Motor neuron (in vitro differentiated cells): Measurements from ENCODE around the gene PHKG1. TPM values are rescaled to one million over a fixed set of nuclear protein-coding genes. Genes with fewer than 3 reads are reported as not detected.
"Not testable (repeated sequence)": the region's sequence is repeated elsewhere in the genome, so short reads cannot be mapped to it uniquely, and the experiment has no call there.

Source experiments
- ATAC-seq, 8 experiments: fragments of 200-7000 bp; cut with Tn5 transposase; replicated peaks in 6 of 8; 2 replicates each; pipeline ENCODE4 v1.8.0; 2021; ENCODE audit warnings: mild to moderate bottlenecking in 8 of 8, moderate library complexity in 8 of 8
- H3K27ac ChIP-seq, 2 donors: fragments of 250-450 bp; sonication (Bioruptor Pico); 2 replicates each; pipeline ENCODE4 v1.9.0; 2021; ENCODE audit warnings: antibody characterized with exemption in 2 of 2, mild to moderate bottlenecking in 2 of 2, moderate library complexity in 1 of 2
- H3K4me1 ChIP-seq, 2 donors: fragments of 250-450 bp; sonication (Bioruptor Pico); replicated peaks in 1 of 2; 2 replicates each; pipeline ENCODE4 v1.6.1; 2021; ENCODE audit warnings: antibody characterized with exemption in 2 of 2, mild to moderate bottlenecking in 2 of 2, moderate library complexity in 1 of 2
- H3K4me3 ChIP-seq, 5 donors: fragments of 250-450 bp; sonication (Bioruptor Pico); 2 replicates each; pipeline ENCODE4 v1.9.0; 2021; ENCODE audit warnings: antibody characterized with exemption in 5 of 5, mild to moderate bottlenecking in 5 of 5, moderate library complexity in 4 of 5
- WGBS, 10 experiments: fragments of 450-650 bp; shearing (Covaris generic); methylation state at CpG; one replicate each; pipeline ENCODE4 v1.0.0; 2022; 5-methylcytosine and 5-hydroxymethylcytosine counted together
- in situ Hi-C, 9 experiments: fragments of 400-800 bp; cut with MboI; loops; one replicate each; pipeline ENCODE4 v1.15.0; 2021; ENCODE audit warnings: low sequenced_read_pairs in 9 of 9, low pct_unique_long_range_greater_than_20kb in 2 of 9; ENCODE audit not compliant: unreplicated experiment in 9 of 9
- total RNA-seq, 8 experiments: library from RNA; unstranded; fragments of 300-600 nt; gene quantifications; 2 replicates each; pipeline versions ENCODE4 v1.2.3 to v1.2.4, GENCODE V29; 2022

PHKG1 gene
- total RNA-seq, 8 experiments from 2014 or later = 0.42 to 3.9 (median 1.2) TPM

GRCh38 chr7:56079450-56080185 is 13.1 kb downstream of the PHKG1 start:
- ATAC-seq = peak in 6 of 8 experiments; percentile 37 to 84 (median 65)
- no peaks in the 10 kb centered on the region for H3K4me1 ChIP-seq
- WGBS, 10 experiments = 10 to 100% (median 85%) methylated on average over 1 to 9 of the region's 12 CpGs; no CpG with 5 or more reads in 1 of the 10 experiments
- H3K27ac ChIP-seq = peak overlapping the region in 1 of 2 donors; percentile 62
- no peak overlapping the region for H3K4me3 ChIP-seq
- in situ Hi-C loops = loop anchor here in 1 of 9 experiments (25.0 kb wide), 1 partner anchor 442 kb away; no protein-coding TSS in a partner anchor

GRCh38 chr7:56078196-56078595 is 14.6 kb downstream of the PHKG1 start:
- no peak for ATAC-seq
- Histone ChIP-seq H3K4me1 (no peaks in the 10 kb centered on the region), H3K27ac (no peak overlapping the region), H3K4me3 (no peak overlapping the region)
- WGBS, 10 experiments = 100% methylated on average over 1 to 3 of the region's 16 CpGs; no CpG with 5 or more reads in 8 of the 10 experiments
- in situ Hi-C loops = loop anchor here in 1 of 9 experiments (25.0 kb wide), 1 partner anchor 441 kb away; no protein-coding TSS in a partner anchor

GRCh38 chr7:56077681-56078080 is 15.1 kb downstream of the PHKG1 start:
- Histone ChIP-seq H3K27ac (no peak overlapping the region), H3K4me3 (no peak overlapping the region), H3K4me1 (no peaks in the 10 kb centered on the region)
- in situ Hi-C loops = loop anchor here in 1 of 9 experiments (25.0 kb wide), 1 partner anchor 440 kb away; no protein-coding TSS in a partner anchor
- WGBS, 10 experiments = 100% methylated on average over 1 to 2 of the region's 3 CpGs; no CpG with 5 or more reads in 6 of the 10 experiments
- no peak for ATAC-seq

GRCh38 chr7:56074371-56074791 is 18.4 kb downstream of the PHKG1 start:
- peak; percentile 75 to 99 (median 92) for ATAC-seq
- Histone ChIP-seq H3K4me3 (no peak overlapping the region), H3K4me1 (no peaks in the 10 kb centered on the region), H3K27ac (peak overlapping the region in 1 of 2 donors; percentile 52)
- in situ Hi-C loops = loop anchor here in 1 of 9 experiments (25.0 kb wide), 1 partner anchor 437 kb away; no protein-coding TSS in a partner anchor
- 0 to 63% (median 30%) methylated on average over 1 to 16 of the region's 19 CpGs; no CpG with 5 or more reads in 2 of the 10 experiments for WGBS, 10 experiments

GRCh38 chr7:56066376-56066775 is 26.4 kb downstream of the PHKG1 start:
- WGBS, 10 experiments = 80 to 100% (median 97%) methylated on average over 1 to 9 of the region's 13 CpGs; no CpG with 5 or more reads in 4 of the 10 experiments
- in situ Hi-C loops = loop anchor here in 1 of 9 experiments (25.0 kb wide), 1 partner anchor 429 kb away; no protein-coding TSS in a partner anchor
- ATAC-seq = not testable (repeated sequence)

GRCh38 chr7:56063882-56064625 is 28.7 kb downstream of the PHKG1 start, which contains the start of gene SUMF2:
Gene SUMF2, plus strand, starts transcription at chr7:56064286. Its CDS starts 26 bp downstream, at chr7:56064312.
- ATAC-seq = peak; percentile 85 to 97 (median 96)
- H3K4me3 ChIP-seq = peak within 1 kb of the TSS; percentile 59 to 94 (median 62)
- in situ Hi-C loops = loop anchor here in 1 of 9 experiments (25.0 kb wide), 1 partner anchor 427 kb away; no protein-coding TSS in a partner anchor
- H3K27ac ChIP-seq = peak within 1 kb of the TSS; percentile 70 to 83
- peaks cover 3 to 5% of the 10 kb centered on the region in 2 donors for H3K4me1 ChIP-seq
- 0 to 20% (median 4%) methylated on average over 2 to 24 of the region's 49 CpGs for WGBS, 10 experiments

More at GRCh38 chr7:56066376-56066775, 26.4 kb downstream of the PHKG1 start:
- not testable (repeated sequence) for H3K27ac ChIP-seq, H3K4me1 ChIP-seq, H3K4me3 ChIP-seq

- WGBS, 10 experiments = 48 to 94% (median 76%) methylated on average over 3 to 7 of the region's 7 CpGs
- H3K4me1 ChIP-seq = peaks cover 3 to 5% of the 10 kb centered on the region in 2 donors
- in situ Hi-C loops = loop anchor here in 1 of 9 experiments (25.0 kb wide), 1 partner anchor 426 kb away; no protein-coding TSS in a partner anchor
- ATAC-seq = no peak
- peak overlapping the region in 1 of 2 donors; percentile 83 for H3K27ac ChIP-seq
- peak overlapping the region in 1 of 5 donors; percentile 59 for H3K4me3 ChIP-seq
These were observed 29.3 kb downstream of the PHKG1 start for GRCh38 chr7:56063500-56063881.

GRCh38 chr7:56062382-56062781 is 30.4 kb downstream of the PHKG1 start:
- H3K4me3 ChIP-seq = no peak overlapping the region
- no peak overlapping the region for H3K27ac ChIP-seq
- in situ Hi-C loops = loop anchor here in 1 of 9 experiments (25.0 kb wide), 1 partner anchor 425 kb away; no protein-coding TSS in a partner anchor

GRCh38 chr7:56053993-56054392 is 38.8 kb downstream of the PHKG1 start:
- 70 to 100% (median 80%) methylated on average over 1 to 2 of the region's 2 CpGs; no CpG with 5 or more reads in 1 of the 10 experiments for WGBS, 10 experiments

More at GRCh38 chr7:56062382-56062781, 30.4 kb downstream of the PHKG1 start:
- WGBS, 10 experiments = 44 to 100% (median 86%) methylated on average over 1 to 2 of the region's 2 CpGs; no CpG with 5 or more reads in 2 of the 10 experiments
- ATAC-seq = no peak
- H3K4me1 ChIP-seq = peaks cover 3 to 5% of the 10 kb centered on the region in 2 donors

GRCh38 chr7:56053379-56053778 is 39.4 kb downstream of the PHKG1 start:
- ATAC-seq = no peak
- WGBS, 10 experiments = 62 to 100% (median 86%) methylated on average over 1 to 8 of the region's 9 CpGs; no CpG with 5 or more reads in 2 of the 10 experiments
- H3K4me1 ChIP-seq = peaks cover 19% of the 10 kb centered on the region in 2 donors
- no peak overlapping the region for H3K4me3 ChIP-seq
- in situ Hi-C loops = loop anchor here in 1 of 9 experiments (25.0 kb wide), 1 partner anchor 416 kb away; no protein-coding TSS in a partner anchor
- no peak overlapping the region for H3K27ac ChIP-seq

More at GRCh38 chr7:56053993-56054392, 38.8 kb downstream of the PHKG1 start:
- H3K4me1 ChIP-seq = peaks cover 19% of the 10 kb centered on the region in 2 donors
- no peak overlapping the region for H3K4me3 ChIP-seq
- H3K27ac ChIP-seq = no peak overlapping the region
- in situ Hi-C loops = loop anchor here in 1 of 9 experiments (25.0 kb wide), 1 partner anchor 417 kb away; no protein-coding TSS in a partner anchor
- ATAC-seq = no peak

GRCh38 chr7:56051339-56052191 is 41.2 kb downstream of the PHKG1 start, which contains the start of the genes CCT6A and PSPH:
Gene CCT6A, plus strand, starts transcription at chr7:56051765. Its CDS starts 84 bp downstream, at chr7:56051849.
Gene PSPH, minus strand, starts transcription at chr7:56051444. Its CDS starts 30,232 bp downstream, at chr7:56021212.
- peak within 1 kb of the TSS; percentile 93 to 98 for H3K27ac ChIP-seq
- in situ Hi-C loops = loop anchor here in 1 of 9 experiments (25.0 kb wide), 1 partner anchor 414 kb away; no protein-coding TSS in a partner anchor
- H3K4me1 ChIP-seq = peaks cover 19% of the 10 kb centered on the region in 2 donors
- WGBS, 10 experiments = 0 to 4% (median 0%) methylated on average over 4 to 15 of the region's 97 CpGs; no CpG with 5 or more reads in 5 of the 10 experiments
- peak within 1 kb of the TSS; percentile 63 to 99 (median 88) for H3K4me3 ChIP-seq
- peak; percentile 87 to 97 (median 94) for ATAC-seq
